ENCODE data around the gene TRAPPC8.

DNA sequence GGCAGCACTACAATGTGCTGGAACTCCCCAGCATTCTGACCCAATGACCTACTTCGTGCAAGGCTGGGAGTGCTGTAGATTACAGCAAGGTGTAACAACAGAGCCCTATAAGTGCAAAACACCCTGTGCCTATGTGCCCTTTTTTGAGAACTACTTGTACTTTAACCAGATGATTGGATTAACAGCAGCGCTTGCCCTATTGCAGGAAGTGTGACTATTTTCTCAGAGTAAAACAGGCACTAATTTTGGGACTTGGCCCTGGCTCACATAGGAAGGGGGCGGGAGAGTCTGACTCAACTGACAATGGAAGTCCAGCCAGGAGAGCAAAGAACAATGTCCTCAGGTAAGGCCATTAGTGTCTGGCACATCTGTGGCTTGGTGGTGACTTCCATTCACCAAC lies 40.1 kb upstream of the TRAPPC8 start:
- TF ChIP-seq, protein P1, sequence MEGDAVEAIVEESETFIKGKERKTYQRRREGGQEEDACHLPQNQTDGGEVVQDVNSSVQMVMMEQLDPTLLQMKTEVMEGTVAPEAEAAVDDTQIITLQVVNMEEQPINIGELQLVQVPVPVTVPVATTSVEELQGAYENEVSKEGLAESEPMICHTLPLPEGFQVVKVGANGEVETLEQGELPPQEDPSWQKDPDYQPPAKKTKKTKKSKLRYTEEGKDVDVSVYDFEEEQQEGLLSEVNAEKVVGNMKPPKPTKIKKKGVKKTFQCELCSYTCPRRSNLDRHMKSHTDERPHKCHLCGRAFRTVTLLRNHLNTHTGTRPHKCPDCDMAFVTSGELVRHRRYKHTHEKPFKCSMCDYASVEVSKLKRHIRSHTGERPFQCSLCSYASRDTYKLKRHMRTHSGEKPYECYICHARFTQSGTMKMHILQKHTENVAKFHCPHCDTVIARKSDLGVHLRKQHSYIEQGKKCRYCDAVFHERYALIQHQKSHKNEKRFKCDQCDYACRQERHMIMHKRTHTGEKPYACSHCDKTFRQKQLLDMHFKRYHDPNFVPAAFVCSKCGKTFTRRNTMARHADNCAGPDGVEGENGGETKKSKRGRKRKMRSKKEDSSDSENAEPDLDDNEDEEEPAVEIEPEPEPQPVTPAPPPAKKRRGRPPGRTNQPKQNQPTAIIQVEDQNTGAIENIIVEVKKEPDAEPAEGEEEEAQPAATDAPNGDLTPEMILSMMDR (IDR thresholded peaks at IDR 0.05; ENCODE audit: insufficient read depth, low read depth, low read length) = no peak
- TF ChIP-seq EZH2 (IDR thresholded peaks at IDR 0.05; ENCODE audit: insufficient read depth, low read length) = no peak
